H1 (cell line): ENCODE data around the gene YEATS4. TPM values are rescaled to one million over a fixed set of nuclear protein-coding genes. Genes with fewer than 3 reads are reported as not detected.

Experiments
- CTCF ChIA-PET: fragments of 300-600 bp; sonication (Branson Sonifier 250); formaldehyde crosslinking; loops from one replicate; lab custom pipeline; 2021; ENCODE audit not compliant: partially characterized antibody; lab: Charles Lee
- POLR2A ChIA-PET: fragments of 300-600 bp; sonication (Branson Sonifier 250); formaldehyde crosslinking; loops from one replicate; lab custom pipeline; 2021; ENCODE audit warnings: inconsistent platforms; ENCODE audit not compliant: partially characterized antibody; lab: Charles Lee
- DNase-seq, 2 experiments: peaks; one replicate each; pipeline versions ENCODE4 v3.0.0 to v3.0.0-alpha.2; 2010 to 2022; ENCODE audit warnings: low spot score in 2 of 2, low read depth in 1 of 2, mixed read lengths in 1 of 2
- FAIRE-seq: peaks from 2 replicates; lab custom pipeline; 2011; peaks lifted over from hg19 to GRCh38; lab: Jason Lieb, UNC
- H2AFZ ChIP-seq: 2 replicates; pipeline ENCODE4 v1.8.1; 2012; ENCODE audit warnings: low read length, inconsistent platforms
- H2AK5ac ChIP-seq: 2 replicates; pipeline ENCODE4 v1.6.1; 2013; ENCODE audit warnings: low read depth, low read length
- H2BK120ac ChIP-seq: replicated peaks from 2 replicates; pipeline ENCODE3; 2013; ENCODE audit warnings: low read depth, low read length, inconsistent platforms
- H2BK12ac ChIP-seq: 2 replicates; pipeline ENCODE4 v1.6.1; 2013; ENCODE audit warnings: low read depth, low read length
- H2BK15ac ChIP-seq: 2 replicates; pipeline ENCODE4 v1.6.1; 2013; ENCODE audit warnings: low read length
- H2BK20ac ChIP-seq: 2 replicates; pipeline ENCODE4 v1.6.1; 2013; ENCODE audit warnings: low read length
- H2BK5ac ChIP-seq: 2 replicates; pipeline ENCODE4 v1.6.1; 2013; ENCODE audit warnings: low read depth, low read length
- H3K14ac ChIP-seq: 2 replicates; pipeline ENCODE4 v1.6.1; 2013; ENCODE audit warnings: inconsistent platforms; ENCODE audit not compliant: insufficient read length
- H3K18ac ChIP-seq: 2 replicates; pipeline ENCODE4 v1.6.1; 2013; ENCODE audit warnings: low read length; ENCODE audit errors: extremely low read depth
- H3K23ac ChIP-seq: 2 replicates; pipeline ENCODE4 v1.6.1; 2013; ENCODE audit warnings: inconsistent platforms; ENCODE audit not compliant: insufficient read length
- H3K23me2 ChIP-seq: 2 replicates; pipeline ENCODE4 v1.6.1; 2013; ENCODE audit warnings: low read depth, low read length
- H3K27ac ChIP-seq: 2 replicates; pipeline ENCODE4 v1.6.1; 2011; ENCODE audit warnings: low read depth, low read length, inconsistent platforms
- H3K27me3 ChIP-seq, 4 experiments: replicated peaks in 1 of 4; 1 replicate in 1 of 4; 2 replicates in 3 of 4; pipeline versions ENCODE4 v1.6.1 to v1.8.1; 2011 to 2013; ENCODE audit warnings: low read length in 3 of 4, mild to moderate bottlenecking in 3 of 4, inconsistent platforms in 2 of 4, mixed read lengths in 2 of 4, moderate library complexity in 1 of 4; ENCODE audit not compliant: control insufficient read depth in 3 of 4, insufficient read depth in 3 of 4; ENCODE audit errors: extremely low read depth in 1 of 4
- H3K36me3 ChIP-seq, 4 experiments: 2 replicates each; pipeline versions ENCODE4 v1.6.1 to v1.8.1; 2011 to 2013; ENCODE audit warnings: mild to moderate bottlenecking in 4 of 4, low read length in 3 of 4, moderate library complexity in 2 of 4, control low read depth in 1 of 4, inconsistent platforms in 1 of 4; ENCODE audit not compliant: insufficient read depth in 4 of 4, control insufficient read depth in 2 of 4
- H3K4ac ChIP-seq: replicated peaks from 2 replicates; pipeline ENCODE3; 2013; ENCODE audit warnings: low read length, low read depth, mixed read lengths, inconsistent platforms; ENCODE audit not compliant: insufficient read length
- H3K4me1 ChIP-seq, 4 experiments: replicated peaks in 1 of 4; 1 replicate in 1 of 4; 2 replicates in 3 of 4; pipeline versions ENCODE4 v1.6.1 to v1.8.1; 2011 to 2013; ENCODE audit warnings: low read length in 3 of 4, inconsistent platforms in 2 of 4, mixed read lengths in 1 of 4; ENCODE audit not compliant: insufficient read depth in 4 of 4, control insufficient read depth in 3 of 4
- H3K4me2 ChIP-seq, 2 experiments: 2 replicates each; pipeline versions ENCODE4 v1.6.1 to v1.8.1; 2011 to 2013; ENCODE audit warnings: low read depth in 2 of 2, low read length in 2 of 2, control low read depth in 1 of 2, inconsistent platforms in 1 of 2, mild to moderate bottlenecking in 1 of 2; ENCODE audit not compliant: insufficient read depth in 1 of 2
- H3K4me3 ChIP-seq, 4 experiments: fragments of 200-600, 300-600 bp in 1 of 4; sonication (generic), shearing (Covaris generic), sonication (Bioruptor Twin) in 1 of 4; 2 replicates each; pipeline versions ENCODE4 v1.5.1 to v1.8.1; 2011 to 2016; ENCODE audit warnings: low read length in 4 of 4, low read depth in 3 of 4, control low read depth in 2 of 4, inconsistent platforms in 2 of 4, mild to moderate bottlenecking in 2 of 4, mixed read lengths in 1 of 4, moderate library complexity in 1 of 4; ENCODE audit not compliant: insufficient read depth in 2 of 4; ENCODE audit errors: extremely low read depth in 1 of 4
- H3K56ac ChIP-seq: replicated peaks from 2 replicates; pipeline ENCODE3; 2013; ENCODE audit warnings: low read depth, mild to moderate bottlenecking, mixed read lengths, low read length, inconsistent platforms; ENCODE audit not compliant: insufficient read length
- H3K79me1 ChIP-seq: 2 replicates; pipeline ENCODE4 v1.6.1; 2013; ENCODE audit warnings: low read depth, low read length, control low read depth
- H3K79me2 ChIP-seq, 2 experiments: 2 replicates each; pipeline versions ENCODE4 v1.6.1 to v1.8.1; 2012 to 2013; ENCODE audit warnings: low read length in 2 of 2, mild to moderate bottlenecking in 2 of 2, inconsistent platforms in 1 of 2; ENCODE audit not compliant: insufficient read depth in 2 of 2, control insufficient read depth in 1 of 2
- H3K9ac ChIP-seq, 4 experiments: replicated peaks in 1 of 4; 1 replicate in 1 of 4; 2 replicates in 3 of 4; pipeline versions ENCODE4 v1.6.1 to v1.8.1; 2011 to 2013; ENCODE audit warnings: low read depth in 3 of 4, low read length in 3 of 4, control low read depth in 2 of 4, mild to moderate bottlenecking in 2 of 4, moderate library complexity in 2 of 4, inconsistent platforms in 1 of 4; ENCODE audit errors: extremely low read depth in 1 of 4
- H3K9me3 ChIP-seq, 2 experiments: 2 replicates each; pipeline versions ENCODE4 v1.6.1 to v1.8.1; 2012 to 2013; ENCODE audit warnings: mild to moderate bottlenecking in 2 of 2, moderate library complexity in 2 of 2, control low read depth in 1 of 2, inconsistent platforms in 1 of 2, low read depth in 1 of 2, low read length in 1 of 2, mixed read lengths in 1 of 2; ENCODE audit not compliant: insufficient read depth in 2 of 2
- H4K20me1 ChIP-seq, 2 experiments: replicated peaks in 1 of 2; 2 replicates each; pipeline versions ENCODE3 to v1.8.1; 2011 to 2013; ENCODE audit warnings: inconsistent platforms in 2 of 2, low read length in 2 of 2, mild to moderate bottlenecking in 1 of 2; ENCODE audit not compliant: insufficient read depth in 2 of 2, control insufficient read depth in 1 of 2
- H4K5ac ChIP-seq: 2 replicates; pipeline ENCODE4 v1.6.1; 2013; ENCODE audit warnings: low read length, low read depth, mixed read lengths, inconsistent platforms; ENCODE audit not compliant: insufficient read length
- H4K8ac ChIP-seq: 2 replicates; pipeline ENCODE4 v1.8.0; 2013; ENCODE audit warnings: mild to moderate bottlenecking, moderate library complexity, low read length, inconsistent platforms; ENCODE audit not compliant: insufficient read depth; ENCODE audit errors: extremely low read depth
- H4K91ac ChIP-seq: replicated peaks from 2 replicates; pipeline ENCODE3; 2013; ENCODE audit warnings: low read length, mixed read lengths, inconsistent platforms; ENCODE audit not compliant: insufficient read length
- CBX8 ChIP-seq: fragments of 300-800, 300-1000 bp; sonication (generic); IDR thresholded peaks from 2 replicates; pipeline ENCODE4 v1.7.1; 2016; ENCODE audit warnings: low read depth, low read length, borderline replicate concordance
- KDM1A ChIP-seq: fragments of 200-600, 300-600 bp; sonication (generic); IDR thresholded peaks from 2 replicates; pipeline ENCODE4 v1.7.1; 2016; ENCODE audit warnings: mild to moderate bottlenecking, low read length, borderline replicate concordance
- SAP30 ChIP-seq: fragments of 300-600 bp; sonication (generic); IDR thresholded peaks from 2 replicates; pipeline ENCODE4 v1.7.1; 2012; ENCODE audit warnings: low read length, moderate library complexity, mild to moderate bottlenecking, inconsistent platforms; ENCODE audit not compliant: insufficient read depth, insufficient replicate concordance
- WGBS, 2 experiments: shearing (Covaris generic) in 1 of 2; methylation state at CpG; one replicate each; pipeline versions ENCODE4 v1.1.6 to v1.1.7; 2013 to 2015; ENCODE audit warnings: low lambda C conversion rate in 2 of 2, mixed read lengths in 2 of 2, inconsistent platforms in 1 of 2, low coverage in 1 of 2, missing lambda C conversion rate in 1 of 2; ENCODE audit not compliant: insufficient replicate concordance in 2 of 2, insufficient coverage in 1 of 2, insufficient read length in 1 of 2; ENCODE audit errors: extremely low coverage in 1 of 2, missing lambda C conversion rate in 1 of 2; 5-methylcytosine and 5-hydroxymethylcytosine counted together
- polyA plus RNA-seq, 7 experiments: library from polyadenylated mRNA; depleted of rRNA in 3 of 7; stranded (reverse) in 5 of 7; unstranded in 2 of 7; fragments of >200 nt in 5 of 7; fragments of 200-250 nt in 2 of 7; gene quantifications; 1 replicate in 5 of 7; 2 replicates in 1 of 7; 4 replicates in 1 of 7; pipeline versions ENCODE4 v1.2.1 to v1.2.3, GENCODE V29; 2011 to 2013; ENCODE audit warnings: missing spikeins in 2 of 7, mixed read lengths in 2 of 7
- total RNA-seq: library from RNA; stranded (reverse); fragmentation: NEBNext Ultra II Directional; extraction: Animal tissue kit (Norgen Biotek cat#: 25700); gene quantifications from 2 replicates; pipeline ENCODE4 v1.2.1, GENCODE V29; 2021

YEATS4 gene
- total and polyA plus RNA-seq, 2 of the 8 experiments (the other 6 are each of a cell fraction or from before 2014, with no cell fraction given): 25.7 to 32.5 TPM

GRCh38 chr12:69383074-69383473 lies 23.5 kb downstream of the YEATS4 start:
- Histone ChIP-seq H3K4me1 (no peaks in the 10 kb centered on the region), H3K4me3 (no peak overlapping the region), H3K27ac (no peak overlapping the region), H3K27me3 (no peaks in the 10 kb centered on the region), H2BK120ac (no peak overlapping the region), H3K4ac (no peak overlapping the region), H3K14ac (no peak overlapping the region), H4K5ac (no peak overlapping the region), H3K9me3 (no peaks in the 10 kb centered on the region), H3K79me1 (peaks cover 2% of the 10 kb centered on the region; the same call in 1 of the 2 replicates), H2BK5ac (no peak overlapping the region), H2AK5ac (no peak overlapping the region), H3K9ac (no peak overlapping the region)
- DNase-seq (no peak), FAIRE-seq (no peak)
- CTCF ChIA-PET: interaction anchor here (1.5 to 1.7 kb wide), 2 partner anchors 180 to 184 kb away, joined by 3 to 4 read pairs; no protein-coding TSS in a partner anchor
- no peak for TF ChIP-seq CBX8
- no peak for TF ChIP-seq KDM1A
- TF ChIP-seq SAP30: no peak
- TF ChIP-seq, all 59 proteins: peak for 0
- H2BK15ac ChIP-seq: no peak overlapping the region
- H2BK12ac ChIP-seq: no peak overlapping the region
- H3K79me2 ChIP-seq: peaks cover 0 to 4% of the 10 kb centered on the region in 2 experiments; a peak in 1 of 4 replicates
- H3K23ac ChIP-seq: no peak overlapping the region
- no peak overlapping the region for H3K4me2 ChIP-seq
- H4K8ac ChIP-seq: no peak overlapping the region
- no peaks in the 10 kb centered on the region for H3K23me2 ChIP-seq
- no peak overlapping the region for H3K18ac ChIP-seq
- WGBS, 2 experiments: 95% methylated on average over 1 of the region's 1 CpG; no CpG with 5 or more reads in 1 of the 2 experiments
- H2BK20ac ChIP-seq: no peak overlapping the region
- H3K56ac ChIP-seq: no peak overlapping the region
- POLR2A ChIA-PET: interaction anchor here (0.5 to 0.7 kb wide), 2 partner anchors 203 to 211 kb away, joined by 3 to 4 read pairs; no protein-coding TSS in a partner anchor
- H4K91ac ChIP-seq: no peak overlapping the region
- H4K20me1 ChIP-seq: no peaks in the 10 kb centered on the region
- H2AFZ ChIP-seq: no peak overlapping the region
- peaks cover 0 to 14% (median 5%) of the 10 kb centered on the region in 4 experiments; a peak in 4 of 8 replicates for H3K36me3 ChIP-seq
